HEK293 (cell line): Measurements from ENCODE around the gene RBM10.

Experiments used
- CTCF ChIA-PET: fragments of 350-600 bp; formaldehyde crosslinking; extraction: SDS; loops from one replicate; lab custom pipeline; 2021; ENCODE audit warnings: antibody characterized with exemption; lab: Yijun Ruan, JAX
- POLR2A ChIA-PET: fragments of 300-600 bp; formaldehyde crosslinking; extraction: SDS; loops from one replicate; lab custom pipeline; 2020; ENCODE audit warnings: antibody characterized with exemption, inconsistent platforms; lab: Yijun Ruan, JAX
- H3K27ac ChIP-seq: fragments of 200-500 bp; sonication (Bioruptor generic); 2 replicates; pipeline ENCODE4 v1.5.1; 2014; ENCODE audit warnings: low read depth, low read length, control low read depth, inconsistent platforms; ENCODE audit errors: extremely low read depth
- H3K36me3 ChIP-seq, 2 experiments: fragments of 200-500 bp in 1 of 2; sonication (Bioruptor generic) in 1 of 2; 1 replicate in 1 of 2; 2 replicates in 1 of 2; pipeline ENCODE4 v1.5.1; 2014 to 2017; ENCODE audit warnings: inconsistent platforms in 2 of 2, low read length in 2 of 2; ENCODE audit not compliant: control insufficient read depth in 2 of 2, insufficient read depth in 1 of 2
- H3K4me1 ChIP-seq: fragments of 200-500 bp; sonication (Bioruptor generic); 2 replicates; pipeline ENCODE4 v1.5.1; 2014; ENCODE audit warnings: mild to moderate bottlenecking, low read length, inconsistent platforms; ENCODE audit not compliant: control insufficient read depth, insufficient read depth
- H3K4me3 ChIP-seq: 2 replicates; pipeline ENCODE4 v1.5.1; 2011; ENCODE audit warnings: low read depth, mild to moderate bottlenecking, control low read depth, low read length, moderate library complexity
- H3K9me3 ChIP-seq: fragments of 200-500 bp; sonication (Bioruptor generic); 2 replicates; pipeline ENCODE4 v1.5.1; 2014; ENCODE audit warnings: low read depth, low read length, inconsistent platforms; ENCODE audit not compliant: control insufficient read depth, insufficient read depth
- GFI1B ChIP-seq: fragments of 450-650 bp; formaldehyde crosslinking; IDR thresholded peaks from 2 replicates; pipeline ENCODE4 v1.5.1; 2016; ENCODE audit warnings: missing biosample characterization, missing genetic modification characterization
- INSM2 ChIP-seq: fragments of 450-650 bp; formaldehyde crosslinking; IDR thresholded peaks from 2 replicates; pipeline ENCODE4 v1.5.1; 2016; ENCODE audit warnings: missing biosample characterization, missing genetic modification characterization
- KLF16 ChIP-seq: fragments of 450-650 bp; formaldehyde crosslinking; IDR thresholded peaks from 2 replicates; pipeline ENCODE4 v1.5.1; 2017; ENCODE audit warnings: missing biosample characterization, missing genetic modification characterization
- PRDM1 ChIP-seq: fragments of 450-650 bp; formaldehyde crosslinking; IDR thresholded peaks from 2 replicates; pipeline ENCODE4; 2016; ENCODE audit warnings: missing biosample characterization, missing genetic modification characterization
- PRDM6 ChIP-seq: fragments of 450-650 bp; formaldehyde crosslinking; IDR thresholded peaks from 2 replicates; pipeline ENCODE4 v1.5.1; 2017; ENCODE audit warnings: missing biosample characterization, missing genetic modification characterization
- REPIN1 ChIP-seq: fragments of 450-650 bp; formaldehyde crosslinking; IDR thresholded peaks from 2 replicates; pipeline ENCODE4 v1.5.1; 2017; ENCODE audit warnings: missing biosample characterization, missing genetic modification characterization, low read depth
- SCRT2 ChIP-seq: fragments of 450-650 bp; formaldehyde crosslinking; IDR thresholded peaks from 2 replicates; pipeline ENCODE4 v1.5.1; 2016; ENCODE audit warnings: missing biosample characterization, missing genetic modification characterization
- ZBTB49 ChIP-seq: fragments of 450-650 bp; formaldehyde crosslinking; IDR thresholded peaks from 2 replicates; pipeline ENCODE4 v1.5.1; 2016; ENCODE audit warnings: missing biosample characterization, missing genetic modification characterization, low read depth
- ZBTB7A ChIP-seq: fragments of 450-650 bp; formaldehyde crosslinking; IDR thresholded peaks from 2 replicates; pipeline ENCODE4 v1.5.1; 2016; ENCODE audit warnings: low read depth, missing biosample characterization, missing genetic modification characterization
- ZNF121 ChIP-seq: fragments of 450-650 bp; formaldehyde crosslinking; IDR thresholded peaks from 2 replicates; pipeline ENCODE4 v1.5.1; 2016; ENCODE audit warnings: missing biosample characterization, missing genetic modification characterization
- ZNF132 ChIP-seq: fragments of 450-650 bp; formaldehyde crosslinking; IDR thresholded peaks from 2 replicates; pipeline ENCODE4 v1.5.1; 2017; ENCODE audit warnings: missing biosample characterization, missing genetic modification characterization, borderline replicate concordance
- ZNF169 ChIP-seq: fragments of 450-650 bp; formaldehyde crosslinking; IDR thresholded peaks from 2 replicates; pipeline ENCODE4 v1.5.1; 2016; ENCODE audit warnings: missing biosample characterization, missing genetic modification characterization
- ZNF2 ChIP-seq: fragments of 450-650 bp; formaldehyde crosslinking; IDR thresholded peaks from 2 replicates; pipeline ENCODE4 v1.5.1; 2016; ENCODE audit warnings: missing biosample characterization, missing genetic modification characterization
- ZNF214 ChIP-seq: fragments of 450-650 bp; formaldehyde crosslinking; IDR thresholded peaks from 2 replicates; pipeline ENCODE4 v1.5.1; 2017; ENCODE audit warnings: missing biosample characterization, mild to moderate bottlenecking, missing genetic modification characterization, borderline replicate concordance
- ZNF23 ChIP-seq: fragments of 450-650 bp; formaldehyde crosslinking; IDR thresholded peaks from 2 replicates; pipeline ENCODE4 v1.5.1; 2016; ENCODE audit warnings: missing biosample characterization, missing genetic modification characterization, borderline replicate concordance
- ZNF37A ChIP-seq: fragments of 450-650 bp; IDR thresholded peaks from 2 replicates; pipeline ENCODE4 v1.5.1; 2018; ENCODE audit warnings: missing biosample characterization, missing genetic modification characterization
- ZNF473 ChIP-seq: fragments of 450-650 bp; formaldehyde crosslinking; IDR thresholded peaks from 2 replicates; pipeline ENCODE4 v1.5.1; 2017; ENCODE audit warnings: missing biosample characterization, missing genetic modification characterization
- ZNF561 ChIP-seq: fragments of 450-650 bp; IDR thresholded peaks from 2 replicates; pipeline ENCODE4 v1.5.1; 2018; ENCODE audit warnings: missing biosample characterization, missing genetic modification characterization, borderline replicate concordance
- ZNF677 ChIP-seq: fragments of 450-650 bp; IDR thresholded peaks from 2 replicates; pipeline ENCODE4 v1.5.0; 2018; ENCODE audit warnings: missing biosample characterization, mild to moderate bottlenecking, missing genetic modification characterization, moderate library complexity
- ZSCAN18 ChIP-seq: fragments of 450-650 bp; formaldehyde crosslinking; IDR thresholded peaks from 2 replicates; pipeline ENCODE4 v1.5.1; 2016; ENCODE audit warnings: missing biosample characterization, missing genetic modification characterization
- TF ChIP-seq, protein P1 (sequence below): fragments of 450-650 bp; formaldehyde crosslinking; IDR thresholded peaks from 2 replicates; pipeline ENCODE4 v1.5.1; 2016; ENCODE audit warnings: missing biosample characterization, missing genetic modification characterization
- TF ChIP-seq, protein P2 (sequence below): fragments of 450-650 bp; formaldehyde crosslinking; IDR thresholded peaks from 2 replicates; pipeline ENCODE4 v1.5.1; 2017; ENCODE audit warnings: missing biosample characterization, missing genetic modification characterization

RBM10 gene

GRCh38 chrX:47198026-47198686 is 53.1 kb downstream of the RBM10 start:
- ChIA-PET CTCF (interaction anchor here (0.6 kb wide), 2 partner anchors 172 to 484 kb away, joined by 3 read pairs; partner anchors contain the start of gene ZNF157), POLR2A (interaction anchor here (1.4 kb wide), 1 partner anchor 20 kb away, joined by 3 read pairs; the partner anchor contains the start of gene CDK16)

GRCh38 chrX:47198687-47199080 is 53.7 kb downstream of the RBM10 start:
- Histone ChIP-seq H3K36me3 (peaks cover 42 to 87% of the 10 kb centered on the region in 2 experiments), H3K27ac (no peak overlapping the region)
- TF ChIP-seq PRDM6 (tag by site-specific recombination) = no peak
- no peak for TF ChIP-seq ZNF169 (tag by site-specific recombination)
- no peak for TF ChIP-seq ZNF37A
- no peak for TF ChIP-seq PRDM1 (tag by site-specific recombination)
- TF ChIP-seq, protein P1, sequence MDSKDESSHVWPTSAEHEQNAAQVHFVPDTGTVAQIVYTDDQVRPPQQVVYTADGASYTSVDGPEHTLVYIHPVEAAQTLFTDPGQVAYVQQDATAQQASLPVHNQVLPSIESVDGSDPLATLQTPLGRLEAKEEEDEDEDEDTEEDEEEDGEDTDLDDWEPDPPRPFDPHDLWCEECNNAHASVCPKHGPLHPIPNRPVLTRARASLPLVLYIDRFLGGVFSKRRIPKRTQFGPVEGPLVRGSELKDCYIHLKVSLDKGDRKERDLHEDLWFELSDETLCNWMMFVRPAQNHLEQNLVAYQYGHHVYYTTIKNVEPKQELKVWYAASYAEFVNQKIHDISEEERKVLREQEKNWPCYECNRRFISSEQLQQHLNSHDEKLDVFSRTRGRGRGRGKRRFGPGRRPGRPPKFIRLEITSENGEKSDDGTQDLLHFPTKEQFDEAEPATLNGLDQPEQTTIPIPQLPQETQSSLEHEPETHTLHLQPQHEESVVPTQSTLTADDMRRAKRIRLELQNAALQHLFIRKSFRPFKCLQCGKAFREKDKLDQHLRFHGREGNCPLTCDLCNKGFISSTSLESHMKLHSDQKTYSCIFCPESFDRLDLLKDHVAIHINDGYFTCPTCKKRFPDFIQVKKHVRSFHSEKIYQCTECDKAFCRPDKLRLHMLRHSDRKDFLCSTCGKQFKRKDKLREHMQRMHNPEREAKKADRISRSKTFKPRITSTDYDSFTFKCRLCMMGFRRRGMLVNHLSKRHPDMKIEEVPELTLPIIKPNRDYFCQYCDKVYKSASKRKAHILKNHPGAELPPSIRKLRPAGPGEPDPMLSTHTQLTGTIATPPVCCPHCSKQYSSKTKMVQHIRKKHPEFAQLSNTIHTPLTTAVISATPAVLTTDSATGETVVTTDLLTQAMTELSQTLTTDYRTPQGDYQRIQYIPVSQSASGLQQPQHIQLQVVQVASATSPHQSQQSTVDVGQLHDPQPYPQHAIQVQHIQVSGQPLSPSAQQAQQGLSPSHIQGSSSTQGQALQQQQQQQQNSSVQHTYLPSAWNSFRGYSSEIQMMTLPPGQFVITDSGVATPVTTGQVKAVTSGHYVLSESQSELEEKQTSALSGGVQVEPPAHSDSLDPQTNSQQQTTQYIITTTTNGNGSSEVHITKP (tag by site-specific recombination) = no peak
- TF ChIP-seq ZNF473 = no peak
- TF ChIP-seq SCRT2 (tag by site-specific recombination) = no peak
- no peak for TF ChIP-seq ZNF121
- no peak for TF ChIP-seq ZSCAN18
- TF ChIP-seq ZNF23 (tag by site-specific recombination) = no peak
- no peak for TF ChIP-seq REPIN1 (tag by site-specific recombination)
- TF ChIP-seq, protein P2, sequence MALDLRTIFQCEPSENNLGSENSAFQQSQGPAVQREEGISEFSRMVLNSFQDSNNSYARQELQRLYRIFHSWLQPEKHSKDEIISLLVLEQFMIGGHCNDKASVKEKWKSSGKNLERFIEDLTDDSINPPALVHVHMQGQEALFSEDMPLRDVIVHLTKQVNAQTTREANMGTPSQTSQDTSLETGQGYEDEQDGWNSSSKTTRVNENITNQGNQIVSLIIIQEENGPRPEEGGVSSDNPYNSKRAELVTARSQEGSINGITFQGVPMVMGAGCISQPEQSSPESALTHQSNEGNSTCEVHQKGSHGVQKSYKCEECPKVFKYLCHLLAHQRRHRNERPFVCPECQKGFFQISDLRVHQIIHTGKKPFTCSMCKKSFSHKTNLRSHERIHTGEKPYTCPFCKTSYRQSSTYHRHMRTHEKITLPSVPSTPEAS (tag by site-specific recombination) = no peak
- no peak for TF ChIP-seq INSM2 (tag by site-specific recombination)
- TF ChIP-seq ZBTB49 (tag by site-specific recombination) = no peak
- no peak for TF ChIP-seq KLF16
- TF ChIP-seq GFI1B (tag by site-specific recombination) = no peak
- TF ChIP-seq ZNF561 (tag by site-specific recombination) = no peak
- no peak for TF ChIP-seq ZNF214 (tag by site-specific recombination)
- no peak for TF ChIP-seq ZNF677
- TF ChIP-seq, all 188 proteins: peak for 0
- ChIA-PET CTCF (interaction anchor here (0.6 kb wide), 1 partner anchor 171 kb away, joined by 3 read pairs; the partner anchor contains the start of gene ZNF157), POLR2A (interaction anchor here (1.4 kb wide), 1 partner anchor 19 kb away, joined by 3 read pairs; the partner anchor contains the start of gene CDK16)
- H3K9me3 ChIP-seq = no peaks in the 10 kb centered on the region
- peaks cover 10% of the 10 kb centered on the region; the same call in 1 of the 2 replicates for H3K4me1 ChIP-seq
- no peak overlapping the region for H3K4me3 ChIP-seq

More at GRCh38 chrX:47198026-47198686, 53.1 kb downstream of the RBM10 start:
- H3K27ac ChIP-seq = no peak overlapping the region
- H3K4me1 ChIP-seq = peaks cover 10% of the 10 kb centered on the region; the same call in 1 of the 2 replicates
- no peaks in the 10 kb centered on the region for H3K9me3 ChIP-seq
- no peak overlapping the region for H3K4me3 ChIP-seq
- TF ChIP-seq ZBTB7A (tag by site-specific recombination) (no peak), ZNF2 (tag by site-specific recombination) (no peak), ZNF132 (tag by site-specific recombination) (no peak)
- TF ChIP-seq, all 188 proteins: peak for 0
- peaks cover 39 to 82% of the 10 kb centered on the region in 2 experiments for H3K36me3 ChIP-seq
